ENCODE measurements around the gene CYP4F2.
A peak's percentile ranks its signal among the peaks of the same experiment; 100 is the strongest.
"Not testable (repeated sequence)": the region's sequence is repeated elsewhere in the genome, so short reads cannot be mapped to it uniquely, and the experiment has no call there.

Gene CYP4F2

DNA sequence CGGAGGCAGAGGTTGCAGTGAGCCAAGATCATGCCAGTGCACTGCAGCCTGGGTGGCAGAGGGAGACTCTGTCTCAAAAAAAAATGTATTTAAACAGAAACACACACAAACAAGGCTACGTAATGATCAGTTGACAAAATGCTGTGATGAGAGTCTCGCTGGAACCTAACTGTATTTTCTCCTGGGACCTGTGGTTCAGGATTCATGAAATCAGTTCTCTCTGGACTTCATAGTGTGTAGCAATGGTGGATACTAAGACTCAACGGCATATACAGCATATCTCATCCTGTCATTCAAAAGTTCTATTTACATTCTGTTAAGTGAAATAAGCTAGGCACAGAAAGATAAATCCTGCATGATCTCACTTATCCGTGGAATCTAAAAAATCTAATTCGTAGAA, 37.4 kb downstream of the CYP4F2 start:
- DNase-seq (ENCODE audit: low spot score) (no peak), FAIRE-seq (no peak)

DNA sequence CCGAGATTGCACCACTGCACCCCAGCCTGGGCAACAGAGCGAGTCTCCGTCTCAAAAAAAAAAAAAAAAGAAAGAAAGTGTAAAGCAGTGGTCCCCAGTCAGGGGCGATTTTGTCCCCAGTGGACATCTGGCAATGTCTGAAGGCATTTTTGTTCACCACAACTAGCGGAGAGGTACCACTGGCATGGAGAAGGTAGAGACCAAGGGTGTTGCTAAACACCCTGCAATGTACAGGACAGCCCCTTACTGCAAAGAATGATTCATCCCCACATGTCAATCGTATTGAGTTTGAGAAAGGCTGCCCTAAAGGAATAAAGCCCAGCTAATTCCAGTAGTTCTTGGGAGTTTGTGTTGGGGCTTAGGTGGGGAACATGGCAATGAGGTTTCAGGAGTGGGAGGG, 38.7 kb downstream of the CYP4F2 start:
- FAIRE-seq (no peak), DNase-seq (ENCODE audit: low spot score) (no peak)

DNA sequence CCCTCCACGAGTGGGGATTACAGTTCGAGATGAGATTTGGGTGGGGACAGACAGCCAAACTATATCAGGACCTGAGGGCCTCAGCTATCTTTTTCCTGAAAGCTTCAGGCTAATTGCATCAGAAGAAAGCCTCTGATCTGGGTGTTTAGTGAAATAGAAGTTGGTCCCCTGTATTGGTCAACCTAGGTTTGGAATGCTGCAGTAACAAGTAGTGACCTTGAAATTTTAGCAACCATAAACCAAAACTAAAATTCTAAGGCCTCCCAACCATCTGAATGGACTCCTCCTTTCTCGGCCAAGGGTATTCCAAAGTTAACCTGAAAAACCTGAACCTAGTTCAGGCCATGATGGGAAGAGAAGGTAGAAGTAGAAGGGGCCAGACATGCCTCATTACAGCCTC, 47.5 kb downstream of the CYP4F2 start:
- no peak for DNase-seq (ENCODE audit: low spot score)
- no peak for FAIRE-seq

DNA sequence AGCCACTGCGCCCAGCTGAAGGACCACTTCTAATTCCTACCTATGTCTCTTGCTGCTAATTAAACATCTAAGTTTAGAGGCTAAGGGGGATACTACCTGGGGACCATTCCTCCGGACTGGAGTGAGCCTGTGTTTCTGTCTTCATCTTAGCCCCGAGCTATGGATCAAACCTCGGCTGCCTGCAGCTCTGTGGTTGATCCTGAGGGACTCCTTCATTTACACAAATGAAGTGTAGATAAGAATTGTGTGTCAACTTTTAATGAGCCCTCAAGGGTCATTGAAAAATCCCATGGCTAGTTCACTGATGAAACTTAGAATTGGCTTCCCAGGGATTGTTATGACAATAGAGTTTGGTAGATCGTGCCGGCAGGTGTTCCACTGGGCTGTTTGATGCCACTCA, 51.0 kb downstream of the CYP4F2 start:
- no peak for FAIRE-seq

GRCh38 chr19:15843894-15844222, 54.0 kb downstream of the CYP4F2 start:
- FAIRE-seq; DNase-seq (ENCODE audit: low spot score): not testable (repeated sequence)

More for the DNA sequence above, 51.0 kb downstream of the CYP4F2 start:
- no peak for DNase-seq (ENCODE audit: low spot score)

DNA sequence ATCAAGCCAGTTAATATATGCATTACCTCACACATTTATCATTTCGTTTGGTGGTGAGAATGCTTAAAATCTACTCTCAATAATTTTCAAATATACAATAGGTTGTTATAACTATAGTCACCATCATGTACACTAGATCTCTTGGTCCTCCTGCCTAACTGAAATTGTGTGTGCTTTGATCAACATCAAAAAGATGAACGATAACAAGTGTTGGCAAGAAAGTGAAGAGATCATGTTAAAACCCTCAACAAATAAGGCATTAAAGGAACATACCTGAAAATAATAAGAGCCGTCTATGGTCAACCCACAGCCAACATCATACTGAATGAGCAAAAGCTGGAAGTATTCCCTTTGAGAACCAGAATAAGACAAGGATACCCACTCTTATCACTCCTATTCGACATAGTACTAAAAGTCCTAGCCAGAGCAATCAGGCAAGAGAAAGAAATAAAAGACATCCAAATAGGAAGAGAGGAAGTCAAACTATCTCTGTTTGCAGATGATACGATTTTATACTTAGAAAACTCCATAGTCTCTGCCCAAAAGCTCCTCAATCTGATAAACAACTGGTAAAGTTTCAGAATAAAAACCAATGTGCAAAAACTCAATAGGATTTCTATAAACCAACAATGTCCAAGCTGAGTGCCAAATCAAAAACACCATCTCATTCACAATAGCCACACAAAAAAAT, 54.5 kb downstream of the CYP4F2 start:
- no peak for DNase-seq (ENCODE audit: low spot score)
- no peak for FAIRE-seq

GRCh38 chr19:15841875-15842569, 55.9 kb downstream of the CYP4F2 start:
- no peak for FAIRE-seq
- DNase-seq (ENCODE audit: low spot score): no peak

DNA sequence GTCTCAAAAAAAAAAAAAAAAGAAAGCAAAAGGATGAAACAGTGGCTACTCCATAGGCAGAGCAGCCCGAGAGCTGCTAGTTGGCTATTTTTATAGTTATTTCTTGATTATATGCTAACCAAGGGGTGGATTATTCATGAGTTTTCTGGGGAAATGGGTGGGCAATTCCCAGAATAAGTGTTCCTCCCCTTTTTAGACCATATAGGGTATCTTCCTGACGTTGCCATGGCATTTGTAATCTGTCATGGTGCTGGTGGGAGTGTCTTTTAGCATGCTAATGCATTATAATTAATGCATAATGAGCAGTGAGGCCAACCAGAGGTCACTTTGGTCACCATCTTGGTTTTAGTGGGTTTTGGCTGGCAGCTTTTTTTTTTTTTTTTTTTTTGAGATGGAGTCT, 57.0 kb downstream of the CYP4F2 start:
- DNase-seq (ENCODE audit: low spot score) (no peak), FAIRE-seq (no peak)

GRCh38 chr19:15839888-15840287, 58.0 kb downstream of the CYP4F2 start:
- not testable (repeated sequence) for DNase-seq (ENCODE audit: low spot score); FAIRE-seq

DNA sequence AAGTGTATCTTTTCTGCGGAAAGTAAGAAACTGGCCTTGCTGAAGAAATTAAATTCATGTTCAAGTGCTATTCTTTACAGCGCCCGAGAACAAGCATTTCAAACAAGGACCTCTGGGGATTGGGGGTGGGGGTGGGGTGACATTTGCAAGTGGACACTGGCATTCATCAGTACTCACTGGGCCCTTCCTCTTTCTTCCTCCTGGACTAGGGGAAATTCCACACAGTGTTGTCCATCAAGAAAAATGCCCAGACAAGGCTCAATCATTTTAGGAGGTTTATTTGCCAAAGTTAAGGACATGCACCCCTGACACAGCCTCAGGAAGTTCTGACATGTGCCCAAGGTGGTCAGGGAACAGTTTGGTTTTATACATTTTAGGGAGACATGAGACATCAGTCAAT, 59.5 kb downstream of the CYP4F2 start:
- FAIRE-seq (no peak), DNase-seq (ENCODE audit: low spot score) (no peak)

DNA sequence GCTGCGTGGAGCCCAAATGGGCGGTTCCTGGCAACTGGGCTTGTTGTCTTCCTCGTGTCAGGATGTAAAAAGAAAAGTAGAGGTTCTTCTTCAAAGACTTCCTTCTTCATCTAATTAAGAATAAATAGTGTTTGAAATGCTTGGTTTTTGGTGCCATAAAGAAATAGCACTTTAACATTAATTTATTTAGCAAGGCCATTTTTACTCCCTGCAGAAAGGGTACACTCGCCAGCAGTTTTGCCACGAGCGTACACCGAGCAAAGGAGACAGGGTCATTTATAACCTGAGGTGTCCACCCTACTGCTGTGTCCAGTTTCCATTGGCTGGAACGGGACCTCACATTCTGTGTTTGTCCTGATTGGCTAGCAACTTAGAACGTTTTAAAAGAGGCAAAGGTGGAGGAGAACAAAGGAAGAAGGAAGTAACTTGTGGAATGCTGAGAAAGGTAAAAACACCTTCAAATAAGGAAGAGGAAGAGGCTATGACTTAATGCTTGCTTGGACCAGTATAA, 60.6 kb downstream of the CYP4F2 start:
- FAIRE-seq (no peak), DNase-seq (ENCODE audit: low spot score) (no peak)

DNA sequence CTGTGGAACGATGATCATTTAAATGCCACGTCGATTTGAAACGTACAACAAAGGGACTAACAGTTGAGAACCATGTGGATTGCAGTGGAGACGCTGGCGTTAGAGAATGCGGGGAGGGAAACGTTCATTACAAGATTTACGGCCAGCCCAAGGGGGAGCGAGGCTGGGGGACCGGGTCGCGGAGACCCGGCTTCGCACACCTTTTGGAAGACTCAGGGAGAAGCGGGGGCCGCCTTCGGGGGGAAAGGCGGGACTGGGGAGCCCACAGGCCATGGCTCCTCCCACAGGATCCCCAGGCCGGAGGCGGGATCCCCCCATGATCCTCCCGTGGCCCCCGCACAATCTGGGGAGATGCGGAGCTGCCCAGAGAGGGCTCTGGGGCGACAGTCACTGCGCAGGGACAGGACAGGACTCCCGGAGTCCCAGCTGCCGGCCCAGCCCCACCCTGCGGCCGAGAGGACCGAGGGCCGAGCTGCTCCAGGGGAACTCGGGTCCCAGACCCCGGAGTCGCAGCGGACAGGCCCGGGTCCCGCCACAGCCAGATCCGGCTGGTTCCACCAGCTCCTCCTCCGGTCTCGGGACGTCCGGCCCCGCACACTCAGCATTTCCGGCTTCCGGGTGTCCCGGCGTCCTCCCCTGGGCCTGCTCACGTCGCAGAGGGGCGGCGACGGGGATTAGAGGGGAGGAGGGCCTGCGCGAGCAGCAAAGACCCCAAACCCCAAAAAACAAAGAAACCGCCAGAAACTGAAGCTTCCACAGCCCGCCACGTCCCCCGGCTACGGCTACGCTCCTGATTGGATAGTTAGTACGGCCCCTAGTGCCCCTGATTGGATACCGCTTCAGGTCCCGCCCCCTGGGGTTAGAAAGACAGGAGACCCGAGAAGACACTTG, 61.3 kb downstream of the CYP4F2 start:
- DNase-seq (ENCODE audit: low spot score): peak; percentile 89
- FAIRE-seq: no peak

GRCh38 chr19:15835565-15836329, 62.1 kb downstream of the CYP4F2 start:
- not testable (repeated sequence) for FAIRE-seq; DNase-seq (ENCODE audit: low spot score)

DNA sequence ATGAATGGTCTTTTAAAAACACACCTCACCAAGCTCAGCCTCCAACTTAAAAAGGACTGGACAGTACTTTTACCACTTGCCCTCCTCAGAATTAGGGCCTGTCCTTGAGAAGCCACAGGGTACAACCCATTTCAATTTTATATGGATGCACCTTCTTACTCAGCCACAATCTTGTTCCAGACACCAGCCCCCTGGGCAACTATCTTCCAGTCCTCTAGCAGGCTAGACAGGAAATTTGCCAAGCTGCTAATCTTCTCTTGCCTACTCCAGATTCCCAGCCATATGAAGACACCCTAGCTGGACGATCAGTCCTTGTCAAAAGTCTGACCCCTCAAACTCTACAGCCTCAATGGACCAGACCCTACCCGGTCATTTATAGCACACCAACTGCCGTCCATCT, 63.6 kb downstream of the CYP4F2 start:
- not testable (repeated sequence) for DNase-seq (ENCODE audit: low spot score); FAIRE-seq

DNA sequence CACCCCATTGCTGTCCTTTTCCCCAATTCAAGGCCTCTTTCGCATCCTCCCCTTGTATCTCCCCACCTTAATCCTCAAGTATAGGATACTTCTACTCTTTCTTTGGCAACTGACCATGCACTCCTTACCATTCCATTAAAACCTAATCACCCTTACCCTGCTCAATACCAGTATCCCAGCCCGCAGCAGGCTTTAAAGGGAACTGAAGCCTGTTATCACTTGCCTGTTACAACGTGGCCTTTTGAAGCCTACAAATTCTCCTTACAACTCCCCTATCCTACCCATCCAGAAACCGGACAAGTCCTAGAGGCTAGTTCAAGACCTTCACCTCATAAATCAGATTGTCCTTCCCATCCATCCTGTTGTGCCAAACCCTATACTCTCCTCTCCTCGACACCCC, 66.2 kb downstream of the CYP4F2 start:
- FAIRE-seq: no peak

GRCh38 chr19:15829786-15830185, 68.1 kb downstream of the CYP4F2 start:
- DNase-seq (ENCODE audit: low spot score) (no peak), FAIRE-seq (no peak)

More for the DNA sequence above, 66.2 kb downstream of the CYP4F2 start:
- DNase-seq (ENCODE audit: low spot score): no peak

GRCh38 chr19:15829306-15829698, 68.6 kb downstream of the CYP4F2 start:
- FAIRE-seq: no peak
- no peak for DNase-seq (ENCODE audit: low spot score)

DNA sequence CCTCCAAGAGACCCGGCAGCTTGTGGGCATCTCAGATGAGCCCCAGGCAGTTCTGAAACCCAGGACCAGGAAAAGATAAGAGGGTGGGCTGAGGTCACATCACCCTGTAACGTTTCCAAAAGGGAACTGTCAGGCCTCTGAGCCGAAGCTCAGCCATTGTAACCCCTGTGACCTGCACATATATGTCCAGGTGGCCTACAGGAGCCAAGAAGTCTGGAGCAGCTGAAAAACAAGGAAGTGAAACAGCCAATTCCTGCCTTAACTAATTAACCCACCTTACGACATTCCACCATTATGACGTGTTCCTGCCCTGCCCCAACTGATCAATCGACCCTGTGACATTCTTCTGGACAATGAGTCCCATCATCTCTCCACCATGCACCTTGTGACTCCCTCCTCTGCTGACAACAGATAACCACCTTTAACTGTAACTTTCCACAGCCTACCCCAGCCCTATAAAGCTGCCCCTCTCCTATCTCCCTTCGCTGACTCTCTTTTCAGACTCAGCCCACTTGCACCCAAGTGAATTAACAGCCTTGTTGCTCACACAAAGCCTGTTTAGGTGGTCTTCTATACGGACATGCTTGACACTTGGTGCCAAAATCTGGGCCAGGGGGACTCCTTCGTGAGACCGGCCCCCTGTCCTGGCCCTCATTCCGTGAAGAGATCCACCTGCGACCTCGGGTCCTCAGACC, 69.1 kb downstream of the CYP4F2 start:
- DNase-seq (ENCODE audit: low spot score); FAIRE-seq: not testable (repeated sequence)

GRCh38 chr19:15828121-15828610, 69.7 kb downstream of the CYP4F2 start:
- no peak for DNase-seq (ENCODE audit: low spot score)
- FAIRE-seq: no peak
